HEK293 (cell line): ENCODE data around the gene ABHD17B.

ENCODE experiments used
- CTCF ChIP-seq: fragments of 450-650 bp; formaldehyde crosslinking; IDR thresholded peaks from 2 replicates; pipeline ENCODE4 v1.5.1; 2016; ENCODE audit warnings: missing biosample characterization, missing genetic modification characterization
- TCF7L2 ChIP-seq: IDR thresholded peaks from 2 replicates; pipeline ENCODE4 v1.6.1; 2011; ENCODE audit warnings: low read depth, mild to moderate bottlenecking, inconsistent platforms, low read length, moderate library complexity, borderline replicate concordance
- ZBTB44 ChIP-seq: fragments of 450-650 bp; IDR thresholded peaks from 2 replicates; pipeline ENCODE4 v1.5.1; 2018; ENCODE audit warnings: missing biosample characterization, mild to moderate bottlenecking, missing genetic modification characterization
- ZNF184 ChIP-seq: fragments of 450-650 bp; IDR thresholded peaks from 2 replicates; pipeline ENCODE4 v1.5.1; 2018; ENCODE audit warnings: missing biosample characterization, mild to moderate bottlenecking, missing genetic modification characterization
- ZNF621 ChIP-seq: fragments of 450-650 bp; formaldehyde crosslinking; IDR thresholded peaks from 2 replicates; pipeline ENCODE4 v1.5.1; 2017; ENCODE audit warnings: missing biosample characterization, missing genetic modification characterization
- ZNF629 ChIP-seq: fragments of 450-650 bp; formaldehyde crosslinking; IDR thresholded peaks from 2 replicates; pipeline ENCODE4 v1.5.1; 2017; ENCODE audit warnings: missing biosample characterization, missing genetic modification characterization
- ZSCAN5A ChIP-seq: fragments of 450-650 bp; formaldehyde crosslinking; IDR thresholded peaks from 2 replicates; pipeline ENCODE4 v1.5.1; 2016; ENCODE audit warnings: missing biosample characterization, missing genetic modification characterization
- TF ChIP-seq, protein P1 (sequence below): fragments of 450-650 bp; formaldehyde crosslinking; IDR thresholded peaks from 2 replicates; pipeline ENCODE4 v1.5.1; 2017; ENCODE audit warnings: missing biosample characterization, missing genetic modification characterization
- TF ChIP-seq, protein P2 (sequence below): fragments of 450-650 bp; formaldehyde crosslinking; IDR thresholded peaks from 2 replicates; pipeline ENCODE4 v1.5.1; 2017; ENCODE audit warnings: missing biosample characterization, mild to moderate bottlenecking, missing genetic modification characterization, moderate library complexity

GRCh38 chr9:71937898-71938297 is 26.9 kb upstream of the ABHD17B start:
- TF ChIP-seq CTCF = no peak
- TF ChIP-seq, protein P1, sequence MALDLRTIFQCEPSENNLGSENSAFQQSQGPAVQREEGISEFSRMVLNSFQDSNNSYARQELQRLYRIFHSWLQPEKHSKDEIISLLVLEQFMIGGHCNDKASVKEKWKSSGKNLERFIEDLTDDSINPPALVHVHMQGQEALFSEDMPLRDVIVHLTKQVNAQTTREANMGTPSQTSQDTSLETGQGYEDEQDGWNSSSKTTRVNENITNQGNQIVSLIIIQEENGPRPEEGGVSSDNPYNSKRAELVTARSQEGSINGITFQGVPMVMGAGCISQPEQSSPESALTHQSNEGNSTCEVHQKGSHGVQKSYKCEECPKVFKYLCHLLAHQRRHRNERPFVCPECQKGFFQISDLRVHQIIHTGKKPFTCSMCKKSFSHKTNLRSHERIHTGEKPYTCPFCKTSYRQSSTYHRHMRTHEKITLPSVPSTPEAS (tag by site-specific recombination) = no peak
- TF ChIP-seq TCF7L2 = no peak
- TF ChIP-seq ZSCAN5A (tag by site-specific recombination) = no peak
- no peak for TF ChIP-seq ZBTB44 (tag by site-specific recombination)
- TF ChIP-seq ZNF621 (tag by site-specific recombination) = no peak
- no peak for TF ChIP-seq ZNF184 (tag by site-specific recombination)
- TF ChIP-seq, protein P2, sequence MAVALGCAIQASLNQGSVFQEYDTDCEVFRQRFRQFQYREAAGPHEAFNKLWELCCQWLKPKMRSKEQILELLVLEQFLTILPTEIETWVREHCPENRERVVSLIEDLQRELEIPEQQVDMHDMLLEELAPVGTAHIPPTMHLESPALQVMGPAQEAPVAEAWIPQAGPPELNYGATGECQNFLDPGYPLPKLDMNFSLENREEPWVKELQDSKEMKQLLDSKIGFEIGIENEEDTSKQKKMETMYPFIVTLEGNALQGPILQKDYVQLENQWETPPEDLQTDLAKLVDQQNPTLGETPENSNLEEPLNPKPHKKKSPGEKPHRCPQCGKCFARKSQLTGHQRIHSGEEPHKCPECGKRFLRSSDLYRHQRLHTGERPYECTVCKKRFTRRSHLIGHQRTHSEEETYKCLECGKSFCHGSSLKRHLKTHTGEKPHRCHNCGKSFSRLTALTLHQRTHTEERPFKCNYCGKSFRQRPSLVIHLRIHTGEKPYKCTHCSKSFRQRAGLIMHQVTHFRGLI = no peak
- no peak for TF ChIP-seq ZNF629 (tag by site-specific recombination)
